ENCODE measurements around the gene LLGL1.

DNA sequence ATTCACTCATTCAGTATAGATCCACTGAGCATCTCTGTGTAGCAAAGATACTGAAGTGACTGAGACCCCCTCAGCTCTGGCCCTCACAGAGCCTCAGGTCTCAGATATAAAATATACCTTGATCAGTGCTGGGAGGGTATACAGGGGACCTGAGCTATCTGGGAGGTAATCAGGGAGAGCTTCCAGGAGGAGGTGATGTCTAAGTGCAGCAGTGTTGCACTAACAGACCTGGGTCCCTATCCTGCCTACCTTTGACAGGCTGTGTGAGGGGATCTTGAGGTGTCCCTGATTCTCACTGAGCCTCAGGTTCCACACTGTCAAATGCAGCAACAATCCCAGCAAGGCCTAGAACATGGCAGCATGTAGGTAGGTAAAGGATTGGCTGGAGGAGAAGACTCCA lies 48.3 kb upstream of the LLGL1 start:
- TF ChIP-seq, protein P1, sequence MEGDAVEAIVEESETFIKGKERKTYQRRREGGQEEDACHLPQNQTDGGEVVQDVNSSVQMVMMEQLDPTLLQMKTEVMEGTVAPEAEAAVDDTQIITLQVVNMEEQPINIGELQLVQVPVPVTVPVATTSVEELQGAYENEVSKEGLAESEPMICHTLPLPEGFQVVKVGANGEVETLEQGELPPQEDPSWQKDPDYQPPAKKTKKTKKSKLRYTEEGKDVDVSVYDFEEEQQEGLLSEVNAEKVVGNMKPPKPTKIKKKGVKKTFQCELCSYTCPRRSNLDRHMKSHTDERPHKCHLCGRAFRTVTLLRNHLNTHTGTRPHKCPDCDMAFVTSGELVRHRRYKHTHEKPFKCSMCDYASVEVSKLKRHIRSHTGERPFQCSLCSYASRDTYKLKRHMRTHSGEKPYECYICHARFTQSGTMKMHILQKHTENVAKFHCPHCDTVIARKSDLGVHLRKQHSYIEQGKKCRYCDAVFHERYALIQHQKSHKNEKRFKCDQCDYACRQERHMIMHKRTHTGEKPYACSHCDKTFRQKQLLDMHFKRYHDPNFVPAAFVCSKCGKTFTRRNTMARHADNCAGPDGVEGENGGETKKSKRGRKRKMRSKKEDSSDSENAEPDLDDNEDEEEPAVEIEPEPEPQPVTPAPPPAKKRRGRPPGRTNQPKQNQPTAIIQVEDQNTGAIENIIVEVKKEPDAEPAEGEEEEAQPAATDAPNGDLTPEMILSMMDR (IDR thresholded peaks at IDR 0.05) = no peak
- TF ChIP-seq RAD21 (conservative IDR thresholded peaks at IDR 0.05 in 1 of 2, IDR thresholded peaks at IDR 0.05 in 1 of 2) = no peak
- no peak for TF ChIP-seq REST (IDR thresholded peaks at IDR 0.05)
- no peak for TF ChIP-seq EP300 (IDR thresholded peaks at IDR 0.05)
- peak; percentile 89 for TF ChIP-seq ZFP36 (IDR thresholded peaks at IDR 0.05; ENCODE audit: borderline replicate concordance, partially characterized antibody)
- TF ChIP-seq, protein P2, sequence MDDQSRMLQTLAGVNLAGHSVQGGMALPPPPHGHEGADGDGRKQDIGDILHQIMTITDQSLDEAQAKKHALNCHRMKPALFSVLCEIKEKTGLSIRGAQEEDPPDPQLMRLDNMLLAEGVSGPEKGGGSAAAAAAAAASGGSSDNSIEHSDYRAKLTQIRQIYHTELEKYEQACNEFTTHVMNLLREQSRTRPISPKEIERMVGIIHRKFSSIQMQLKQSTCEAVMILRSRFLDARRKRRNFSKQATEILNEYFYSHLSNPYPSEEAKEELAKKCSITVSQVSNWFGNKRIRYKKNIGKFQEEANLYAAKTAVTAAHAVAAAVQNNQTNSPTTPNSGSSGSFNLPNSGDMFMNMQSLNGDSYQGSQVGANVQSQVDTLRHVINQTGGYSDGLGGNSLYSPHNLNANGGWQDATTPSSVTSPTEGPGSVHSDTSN (IDR thresholded peaks at IDR 0.05) = no peak
- TF ChIP-seq BHLHE40 (IDR thresholded peaks at IDR 0.05; ENCODE audit: low read depth, low read length) = no peak
- no peak for TF ChIP-seq RCOR1 (IDR thresholded peaks at IDR 0.05; ENCODE audit: low read depth, low read length)
- TF ChIP-seq JUN (IDR thresholded peaks at IDR 0.05) = no peak

All from A549 (cell line).